Skin of body (tissue), 2 donors: ENCODE results near the gene PLCG1. TPM values are rescaled to one million over a fixed set of nuclear protein-coding genes. Genes with fewer than 3 reads are reported as not detected.
"Not testable (repeated sequence)": the region's sequence is repeated elsewhere in the genome, so short reads cannot be mapped to it uniquely, and the experiment has no call there.

ENCODE experiments used
- DNase-seq: peaks from one replicate; lab custom pipeline; 2025; lab: John Stamatoyannopoulos, UW
- total RNA-seq: library from RNA; depleted of rRNA; stranded (reverse); fragments of >200 nt; gene quantifications from one replicate; pipeline ENCODE4 v1.2.3, GENCODE V29; 2014

The PLCG1 gene
- total RNA-seq = 126 TPM

DNA sequence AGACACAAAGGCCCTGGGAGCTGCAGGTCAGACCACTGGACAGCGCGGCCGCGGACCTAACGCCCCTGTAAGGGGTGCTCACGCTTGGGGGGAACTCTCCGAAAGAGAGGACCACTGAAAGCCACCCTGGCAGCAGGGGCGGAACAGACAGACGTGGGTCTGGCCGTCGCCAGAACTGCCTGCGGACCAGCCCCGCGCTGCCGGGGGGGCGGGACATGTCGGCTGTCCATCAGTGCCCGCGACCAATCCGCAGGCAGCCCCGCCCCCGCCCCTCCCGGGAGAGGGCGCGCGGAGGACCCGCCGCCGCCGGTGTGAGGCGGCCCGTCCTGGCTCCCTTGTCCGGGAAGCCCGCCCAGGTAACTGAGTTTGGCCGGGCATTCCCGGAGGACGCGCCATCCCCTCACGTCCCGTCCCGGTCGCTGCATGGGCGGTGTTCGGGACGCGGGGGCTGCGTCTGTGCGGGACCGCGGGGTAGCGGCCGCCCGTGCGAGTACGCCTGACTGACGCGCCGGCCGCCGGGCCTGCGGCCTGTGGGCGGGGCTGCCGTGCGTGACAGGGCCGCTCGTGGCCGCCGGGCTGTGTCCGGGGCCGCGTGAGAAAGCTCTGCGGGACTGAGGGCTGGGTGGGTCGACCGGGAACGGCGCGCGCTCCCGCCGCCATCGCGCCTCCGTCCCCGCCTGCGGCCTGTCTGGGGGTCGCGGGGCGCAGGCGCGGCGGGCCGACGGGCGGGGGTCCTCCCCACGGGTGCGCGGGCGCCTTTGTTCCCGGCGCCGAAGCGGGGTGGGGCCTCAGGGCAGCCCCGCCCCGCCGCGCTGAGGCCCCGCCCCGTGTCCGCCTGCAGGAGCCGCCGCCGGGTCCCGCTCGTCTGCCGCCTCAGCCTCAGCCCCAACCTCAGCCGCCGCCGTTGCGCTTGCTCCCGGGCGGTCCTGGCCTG is at the start of gene PLCG1:
TSS of gene PLCG1 (plus strand) at position 864 of the 934 bp plus-strand sequence. CDS start 99 bp downstream, outside the sequence.
- peak; percentile 89 for DNase-seq

- DNase-seq = no peak
Measured at GRCh38 chr20:41087777-41088176, 49.6 kb upstream of the PLCG1 start.

DNA sequence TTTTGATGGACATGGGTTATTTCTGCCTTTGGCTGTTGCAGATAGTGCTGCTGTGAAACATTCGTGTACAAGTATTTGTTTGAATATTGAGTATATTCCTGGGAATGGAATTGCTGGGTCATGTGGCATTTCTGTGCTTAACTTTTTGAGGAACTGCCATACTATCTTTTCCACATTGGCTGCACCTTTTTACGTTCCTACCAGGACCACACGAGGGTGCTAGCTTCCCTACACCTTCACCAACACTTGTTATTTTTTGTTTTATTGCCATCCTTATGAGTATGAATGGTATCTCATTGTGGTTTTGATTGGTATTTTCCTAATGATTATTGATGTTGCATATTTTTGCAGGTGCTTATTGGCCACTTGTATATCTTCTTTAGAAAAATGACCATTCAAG is 47.8 kb upstream of the PLCG1 start:
- DNase-seq = no peak

GRCh38 chr20:41091927-41092326 is 45.4 kb upstream of the PLCG1 start:
- DNase-seq = no peak

GRCh38 chr20:41094353-41095055 is 42.8 kb upstream of the PLCG1 start:
- DNase-seq = no peak

DNA sequence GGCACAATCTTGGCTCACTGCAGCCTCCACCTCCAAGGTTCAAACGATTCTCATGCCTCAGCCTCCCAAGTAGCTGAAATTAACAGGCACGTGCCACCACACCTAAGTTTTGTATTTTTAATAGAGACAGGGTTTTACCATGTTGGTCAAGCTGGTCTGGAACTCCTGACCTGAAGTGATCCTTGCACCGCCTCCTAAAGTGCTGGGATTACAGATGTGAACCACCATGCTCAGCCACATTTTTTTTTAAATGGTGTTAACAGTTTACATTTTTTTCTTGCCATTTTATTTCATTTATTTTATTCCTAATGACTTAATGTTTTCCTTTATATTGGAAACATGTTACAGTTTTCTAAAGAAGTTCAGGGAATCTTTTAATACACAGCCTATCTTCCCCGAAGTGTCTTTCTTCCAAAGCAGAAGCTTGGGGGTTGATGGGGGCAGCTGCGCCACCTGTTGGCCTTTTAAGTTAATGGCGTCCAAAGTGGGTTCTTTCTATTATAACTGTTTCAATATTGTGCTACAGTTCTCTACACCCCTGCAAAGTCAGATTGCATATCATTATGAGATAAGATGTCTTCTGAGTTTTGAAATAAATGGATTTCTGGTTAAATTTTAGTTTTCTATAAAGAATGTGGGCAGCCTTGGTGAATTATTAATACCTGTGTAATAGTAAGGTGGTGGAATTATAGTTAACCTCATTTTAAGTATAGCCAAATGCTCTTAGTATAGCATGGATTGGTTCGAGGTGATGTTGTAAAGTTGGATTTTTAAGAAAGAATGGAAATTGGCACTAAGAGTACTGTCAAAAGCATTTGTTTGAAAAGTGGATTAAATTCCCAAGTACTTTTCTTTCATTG is 42.0 kb upstream of the PLCG1 start:
- DNase-seq = peak; percentile 45

DNA sequence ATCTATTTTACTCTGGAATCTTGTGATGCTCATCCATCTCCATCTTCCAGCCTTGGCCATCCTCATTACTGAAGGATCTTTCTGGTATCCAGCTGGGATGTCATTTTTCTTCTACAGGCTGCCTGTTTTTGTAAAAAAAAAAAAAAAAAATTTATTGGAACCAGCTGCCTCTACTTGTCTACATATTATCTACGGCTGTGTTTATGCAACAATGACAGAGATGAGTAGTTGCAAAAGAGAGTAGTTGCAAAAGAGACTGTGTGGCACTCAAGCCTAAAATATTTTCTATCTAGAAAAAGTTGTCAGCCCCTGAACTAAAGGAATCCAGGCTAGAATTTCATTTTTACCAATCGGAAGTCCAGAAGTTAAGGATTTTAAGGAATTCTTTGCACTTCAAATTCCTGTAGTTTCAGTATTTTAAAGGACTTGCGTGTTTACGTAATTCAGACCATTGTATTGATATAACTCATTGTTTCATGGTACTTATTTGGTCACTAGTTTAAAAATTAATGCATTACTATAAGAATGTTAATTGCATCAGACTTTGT is 38.6 kb upstream of the PLCG1 start:
- peak; percentile 21 for DNase-seq

DNA sequence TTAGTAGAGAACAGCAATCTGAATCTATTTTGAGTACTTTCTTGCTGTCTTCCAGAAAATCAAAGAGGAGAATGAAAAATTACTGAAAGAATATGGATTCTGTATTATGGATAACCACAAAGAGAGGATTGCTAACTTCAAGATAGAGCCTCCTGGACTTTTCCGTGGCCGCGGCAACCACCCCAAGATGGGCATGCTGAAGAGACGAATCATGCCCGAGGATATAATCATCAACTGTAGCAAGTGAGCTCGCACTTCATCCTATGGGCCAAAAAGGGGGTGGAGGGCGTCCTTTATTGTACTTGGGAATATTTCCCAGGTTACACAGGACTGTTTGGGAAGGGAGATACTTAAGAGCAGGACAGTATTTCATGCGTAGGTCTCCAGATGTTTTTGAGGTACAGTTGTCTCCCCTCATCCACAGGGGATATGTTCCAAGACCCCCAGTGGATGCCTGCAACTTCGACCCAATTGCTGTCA is 37.3 kb upstream of the PLCG1 start:
- no peak for DNase-seq

GRCh38 chr20:41101660-41102059 is 35.7 kb upstream of the PLCG1 start:
- DNase-seq = no peak

DNA sequence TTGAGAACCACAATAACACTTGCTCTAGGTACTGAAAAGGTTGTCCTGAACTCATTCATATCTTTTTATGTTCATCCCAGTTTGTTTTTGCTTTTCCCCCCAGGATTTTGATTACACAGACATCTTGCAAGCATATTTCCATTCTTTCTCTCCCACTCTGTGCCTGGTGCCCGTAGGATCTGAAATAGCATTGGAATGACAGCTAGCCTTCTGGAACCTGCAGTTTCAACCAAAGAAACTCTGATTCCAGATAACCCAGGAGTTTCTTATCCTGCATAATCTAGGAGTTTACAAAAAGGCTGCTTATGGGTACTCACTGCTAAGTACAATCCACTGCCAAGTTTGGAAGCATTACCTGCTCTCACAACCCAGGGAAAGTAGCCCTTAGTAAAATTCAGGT is 28.8 kb upstream of the PLCG1 start:
- DNase-seq = no peak

DNA sequence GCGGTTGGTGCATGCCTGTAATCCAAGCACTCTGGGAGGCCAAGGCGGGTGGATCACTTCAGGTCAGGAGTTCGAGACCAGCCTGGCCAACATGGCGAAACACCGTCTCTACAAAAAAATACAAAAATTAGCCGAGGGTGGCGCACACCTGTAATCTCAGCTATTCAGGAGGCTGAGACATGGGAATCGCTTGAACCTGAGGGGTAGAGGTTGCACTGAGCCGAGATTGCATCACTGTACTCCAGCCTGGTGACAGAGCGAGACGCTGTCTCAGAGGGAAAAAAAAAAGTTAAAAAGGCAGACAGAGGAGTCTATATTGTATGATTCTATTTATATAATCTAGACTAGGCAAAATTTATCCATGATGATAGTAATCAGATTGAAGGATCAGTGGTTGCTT is 27.3 kb upstream of the PLCG1 start:
- no peak for DNase-seq

DNA sequence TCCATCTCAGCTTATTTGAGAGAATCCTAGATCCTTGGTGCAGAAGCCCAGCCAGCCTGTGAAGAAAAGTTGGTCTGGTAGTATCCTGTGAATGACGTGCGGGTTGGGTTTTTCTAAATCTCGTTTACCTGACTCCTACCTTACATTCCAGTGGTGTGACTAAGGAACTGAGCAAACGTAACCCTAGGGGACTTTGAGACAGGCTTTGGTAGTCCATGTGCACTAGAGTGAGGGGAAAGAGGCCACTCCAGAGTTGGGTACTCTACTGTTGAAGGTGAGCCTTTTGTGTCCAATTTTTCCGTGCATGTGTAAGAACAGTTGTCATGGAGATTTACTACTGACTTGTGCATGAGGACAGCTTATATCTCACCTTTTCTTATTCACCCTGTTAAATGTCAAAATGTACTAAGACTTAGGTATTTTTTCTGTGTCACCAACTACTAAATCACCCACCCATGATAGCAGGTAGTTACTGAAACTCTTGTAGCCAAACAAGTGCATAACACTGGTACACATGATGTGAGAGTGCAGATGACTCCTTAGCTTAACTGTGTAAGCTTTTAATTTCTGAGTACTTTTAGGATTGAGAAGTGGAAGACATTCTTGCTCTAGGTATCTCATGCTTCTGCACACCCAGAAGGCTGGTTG is 26.3 kb upstream of the PLCG1 start:
- DNase-seq = no peak

DNA sequence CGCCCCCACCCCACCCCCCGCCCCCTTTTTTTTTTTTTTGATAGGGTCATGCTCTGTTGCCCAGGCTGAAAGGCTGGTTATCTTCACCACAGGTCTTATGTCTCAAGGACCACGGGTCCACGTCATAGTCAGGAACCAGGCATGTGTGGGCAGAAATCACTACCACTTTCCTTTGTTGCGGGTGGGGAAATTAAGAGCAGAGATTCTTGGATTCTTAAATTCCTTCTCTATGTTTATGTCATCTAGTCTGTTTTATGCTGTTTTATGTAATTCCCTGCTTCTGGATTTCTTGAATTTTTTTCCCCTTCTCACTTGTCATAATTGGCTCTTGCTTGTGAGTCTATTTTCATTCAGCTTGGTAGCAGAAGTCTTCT is 25.8 kb upstream of the PLCG1 start:
- DNase-seq = no peak

DNA sequence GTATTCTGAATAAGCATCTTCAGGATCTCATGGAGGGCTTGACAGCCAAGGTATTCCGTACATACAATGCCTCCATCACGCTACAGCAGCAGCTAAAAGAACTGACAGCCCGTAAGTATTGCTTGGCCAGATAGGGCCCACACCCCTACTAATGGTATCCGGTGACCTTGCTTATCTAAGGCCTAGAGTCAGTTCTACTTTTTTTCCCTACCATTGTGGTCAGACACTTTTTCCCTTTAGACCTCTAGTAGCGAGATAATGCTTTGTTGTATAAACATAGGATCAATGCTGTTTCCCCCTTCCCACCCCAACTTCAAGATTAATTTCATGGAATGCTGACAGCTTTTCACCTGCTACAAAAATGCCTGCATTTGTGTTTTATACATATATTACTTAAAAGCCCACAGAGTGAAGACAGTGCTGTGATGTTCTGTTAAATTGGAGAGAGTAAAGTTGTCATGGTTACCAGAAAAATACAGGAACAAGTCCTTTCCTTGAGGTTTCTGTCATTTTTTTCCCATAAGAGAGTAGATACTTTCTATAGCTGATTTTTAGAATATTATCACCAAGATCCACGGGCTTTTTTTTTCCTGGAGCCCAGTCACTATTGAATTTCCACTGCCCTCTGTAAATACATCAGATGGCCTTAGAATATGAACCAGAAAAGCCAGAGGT is 20.9 kb upstream of the PLCG1 start:
- DNase-seq = no peak

- not testable (repeated sequence) for DNase-seq
Measured at GRCh38 chr20:41118159-41118558, 19.2 kb upstream of the PLCG1 start.

DNA sequence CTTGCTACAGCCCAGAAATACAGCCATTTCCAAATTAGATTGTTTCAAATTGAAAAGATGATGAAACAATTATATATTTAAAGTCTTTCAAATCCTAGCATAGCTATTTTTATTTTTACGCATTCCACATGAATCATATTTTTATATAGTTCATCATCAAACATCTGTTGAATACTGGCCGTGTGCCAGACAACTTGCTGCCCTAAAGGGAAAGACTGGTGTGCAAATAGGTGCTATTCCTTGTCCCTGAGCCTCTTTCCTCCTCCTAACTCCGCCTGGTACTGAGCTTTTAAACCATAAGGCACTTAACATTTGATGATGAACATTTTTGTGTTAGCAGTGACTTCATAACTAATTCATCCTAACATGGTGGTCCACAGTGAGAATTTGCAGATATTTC is 18.7 kb upstream of the PLCG1 start:
- no peak for DNase-seq

DNA sequence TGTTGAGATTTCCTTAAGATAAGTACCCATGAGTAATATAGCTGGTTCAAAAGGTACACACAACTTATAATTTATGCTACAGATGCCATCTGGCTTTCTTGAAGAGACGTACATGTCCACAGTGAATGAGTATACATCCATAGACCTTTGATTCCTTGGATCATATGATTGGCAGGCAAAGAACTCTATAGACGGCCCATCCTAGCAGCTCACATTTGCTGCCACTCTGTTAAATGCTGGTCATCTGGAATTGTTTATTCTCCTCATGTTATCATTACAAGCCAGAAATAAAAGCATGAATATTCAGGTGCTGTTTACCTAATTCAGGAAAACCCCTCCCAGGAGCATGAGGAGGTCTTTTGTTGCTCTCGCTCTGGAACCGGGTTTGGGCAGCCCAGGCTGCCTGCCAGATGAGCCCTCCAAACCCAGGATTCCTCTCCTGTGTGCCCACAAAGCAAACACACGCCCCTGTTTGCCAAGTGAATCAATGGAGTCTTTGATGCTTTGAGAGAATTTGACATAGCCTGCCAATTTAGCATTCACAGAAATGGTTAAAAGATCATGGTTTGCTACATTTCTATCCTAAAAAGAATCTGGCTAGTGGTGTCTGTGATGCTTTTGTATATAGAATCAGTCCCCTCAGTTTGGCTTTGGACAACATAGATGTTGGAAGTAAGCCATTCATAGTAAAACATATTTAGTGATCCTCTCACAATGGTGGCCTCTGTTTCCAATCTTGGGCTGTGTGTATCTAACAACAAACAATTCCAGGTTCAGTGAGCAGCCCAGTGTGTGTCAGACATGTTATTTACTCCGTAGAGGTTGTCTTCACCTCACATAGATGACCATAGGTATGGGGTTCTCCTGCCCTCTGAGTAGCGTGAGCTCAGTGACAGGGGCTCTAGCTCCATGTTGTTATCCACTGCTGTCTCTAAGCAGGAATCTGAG is 17.5 kb upstream of the PLCG1 start:
- no peak for DNase-seq

DNA sequence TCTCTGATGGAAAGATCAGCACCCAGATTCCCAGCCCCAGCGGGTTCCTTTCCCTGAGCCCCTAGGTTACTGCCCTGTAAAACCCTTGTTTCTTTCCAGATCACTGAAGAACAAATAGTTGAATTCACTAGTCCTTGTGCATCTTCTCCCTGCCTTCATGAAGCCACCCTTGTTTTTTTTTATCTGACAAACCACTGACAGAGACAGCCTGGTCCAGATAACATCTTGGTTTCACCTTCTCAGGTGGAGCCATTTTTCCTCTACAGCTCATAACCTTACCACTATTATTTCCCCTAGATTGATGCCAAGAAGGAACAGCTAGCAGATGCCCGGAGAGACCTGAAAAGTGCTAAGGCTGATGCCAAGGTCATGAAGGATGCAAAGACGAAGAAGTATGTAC is 15.9 kb upstream of the PLCG1 start:
- DNase-seq = no peak

DNA sequence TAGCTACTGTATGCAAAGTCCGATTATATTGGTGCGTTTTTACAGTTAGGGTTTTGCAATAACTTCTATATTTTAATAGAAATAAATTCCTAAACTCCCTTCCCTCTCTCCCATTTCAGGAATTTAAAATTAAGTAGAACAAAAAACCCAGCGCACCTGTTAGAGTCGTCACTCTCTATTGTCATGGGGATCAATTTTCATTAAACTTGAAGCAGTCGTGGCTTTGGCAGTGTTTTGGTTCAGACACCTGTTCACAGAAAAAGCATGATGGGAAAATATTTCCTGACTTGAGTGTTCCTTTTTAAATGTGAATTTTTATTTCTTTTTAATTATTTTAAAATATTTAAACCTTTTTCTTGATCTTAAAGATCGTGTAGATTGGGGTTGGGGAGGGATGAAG is 13.7 kb upstream of the PLCG1 start:
- no peak for DNase-seq
